Left kidney (tissue), 2 donors: ENCODE results near the gene MIA. TPM values are rescaled to one million over a fixed set of nuclear protein-coding genes. Genes with fewer than 3 reads are reported as not detected.
"Not testable (repeated sequence)": the region's sequence is repeated elsewhere in the genome, so short reads cannot be mapped to it uniquely, and the experiment has no call there.

ENCODE experiments used
- DNase-seq: peaks from one replicate; pipeline ENCODE4 v3.0.0-alpha.2; 2013
- polyA plus RNA-seq: library from polyadenylated mRNA; unstranded; fragments of 120-200 nt; gene quantifications from one replicate; pipeline ENCODE4 v1.2.1, GENCODE V29; 2013; ENCODE audit not compliant: insufficient read length

Gene MIA
- polyA plus RNA-seq, 1 donor = 4.2 TPM

GRCh38 chr19:40750058-40750873 is 25.1 kb upstream of the MIA start, which contains the start of gene ACTMAP:
Gene ACTMAP, minus strand, starts transcription at chr19:40750477. Its CDS starts 674 bp downstream, at chr19:40749803.
- peak; percentile 100 for DNase-seq

GRCh38 chr19:40750874-40751537 is 24.3 kb upstream of the MIA start, which contains the start of gene SNRPA:
Gene SNRPA, plus strand, starts transcription at chr19:40751203. Its CDS starts 206 bp downstream, at chr19:40751409.
- DNase-seq = peak; percentile 98

- no peak for DNase-seq
Observed at GRCh38 chr19:40752257-40752781, 23.0 kb upstream of the MIA start.

GRCh38 chr19:40754611-40755247 is 20.6 kb upstream of the MIA start:
- DNase-seq = no peak

- DNase-seq = no peak
Observed at GRCh38 chr19:40755248-40755624, 20.1 kb upstream of the MIA start.

GRCh38 chr19:40755791-40756190 is 19.5 kb upstream of the MIA start:
- DNase-seq = no peak

DNA sequence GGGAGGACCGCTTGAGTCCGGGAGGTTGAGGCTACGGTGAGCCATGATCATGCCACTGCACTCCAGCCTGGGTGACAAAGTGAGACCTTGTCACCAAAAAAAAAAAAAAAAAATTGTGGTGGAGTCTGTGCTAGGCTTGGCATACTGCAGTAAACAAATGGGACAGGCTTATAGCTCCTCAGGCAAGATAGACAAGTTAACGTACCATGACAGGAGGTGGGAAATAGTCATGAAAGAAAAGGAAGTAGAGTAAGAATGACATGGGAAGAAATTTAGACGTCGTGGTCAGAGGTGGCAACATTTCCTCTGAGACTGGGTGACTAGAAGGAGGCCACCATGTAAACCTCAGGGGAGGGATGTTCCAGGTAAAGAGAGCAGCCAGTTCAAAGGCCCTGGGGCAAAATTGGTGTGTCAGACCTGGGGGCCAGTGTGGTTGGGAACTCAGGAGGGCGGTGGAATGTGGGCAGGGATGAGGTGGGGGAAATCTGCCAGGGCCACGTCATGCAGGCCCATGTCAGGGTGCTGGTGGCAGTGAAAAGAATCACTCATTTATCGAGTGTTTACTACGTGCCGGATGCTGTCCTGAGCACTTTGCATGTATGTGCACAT is 18.7 kb upstream of the MIA start:
- no peak for DNase-seq

- no peak for DNase-seq
Observed at GRCh38 chr19:40758491-40758890, 16.8 kb upstream of the MIA start.

DNA sequence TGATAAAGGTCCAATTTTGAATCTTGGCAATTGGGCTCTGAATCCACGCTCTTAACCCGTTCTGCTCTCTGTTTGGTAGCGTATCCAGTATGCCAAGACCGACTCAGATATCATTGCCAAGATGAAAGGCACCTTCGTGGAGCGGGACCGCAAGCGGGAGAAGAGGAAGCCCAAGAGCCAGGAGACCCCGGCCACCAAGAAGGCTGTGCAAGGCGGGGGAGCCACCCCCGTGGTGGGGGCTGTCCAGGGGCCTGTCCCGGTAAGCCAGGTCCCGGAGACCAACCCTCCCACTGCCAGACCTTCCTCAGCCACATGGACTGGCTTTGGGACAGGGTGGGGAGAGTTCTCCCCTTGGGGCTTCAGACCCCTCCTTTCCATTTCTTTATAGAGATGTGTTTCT is 16.0 kb upstream of the MIA start:
- no peak for DNase-seq

DNA sequence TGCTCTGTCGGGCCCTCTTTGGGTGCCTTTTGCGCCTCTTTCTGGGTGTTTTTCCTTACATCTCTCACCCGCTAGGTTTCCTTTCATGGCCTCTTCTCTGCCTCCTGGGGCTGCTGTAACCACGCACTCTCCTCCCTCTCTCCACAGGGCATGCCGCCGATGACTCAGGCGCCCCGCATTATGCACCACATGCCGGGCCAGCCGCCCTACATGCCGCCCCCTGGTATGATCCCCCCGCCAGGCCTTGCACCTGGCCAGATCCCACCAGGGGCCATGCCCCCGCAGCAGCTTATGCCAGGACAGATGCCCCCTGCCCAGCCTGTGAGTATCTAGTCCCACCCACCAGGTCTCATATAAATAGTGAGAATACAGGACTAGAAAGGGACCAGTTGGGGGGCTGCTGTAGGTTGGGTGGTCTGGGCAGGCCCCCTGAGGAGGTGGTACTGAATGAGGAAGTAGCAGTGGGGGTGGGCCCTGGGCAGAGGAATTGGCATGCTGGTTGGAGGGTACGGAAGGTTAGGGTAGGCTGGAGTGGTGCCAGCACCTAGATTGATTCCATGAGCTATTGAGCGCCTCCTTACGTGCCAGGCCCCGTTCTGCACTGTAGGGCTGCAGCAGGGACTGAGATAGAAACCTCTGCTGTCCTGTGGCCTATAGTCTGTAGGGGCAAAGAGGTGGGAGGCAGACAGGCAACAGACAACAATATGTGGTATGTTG is 12.4 kb upstream of the MIA start:
- no peak for DNase-seq

DNA sequence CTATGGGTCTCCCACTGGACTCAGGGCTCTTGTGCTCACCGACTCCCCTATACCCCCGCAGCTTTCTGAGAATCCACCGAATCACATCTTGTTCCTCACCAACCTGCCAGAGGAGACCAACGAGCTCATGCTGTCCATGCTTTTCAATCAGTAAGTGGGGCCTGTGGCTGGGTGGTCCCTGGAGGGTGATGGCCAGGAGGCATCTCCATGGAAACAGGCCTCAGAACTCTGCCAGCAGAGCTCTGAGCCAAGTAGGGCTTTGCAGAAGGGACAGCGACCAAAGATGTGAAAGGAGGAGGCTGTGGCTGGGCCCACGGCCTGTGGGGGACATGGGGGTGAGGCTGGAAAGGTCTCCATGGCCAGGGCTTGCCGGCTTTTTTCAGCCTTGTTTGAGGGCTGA is 11.8 kb upstream of the MIA start:
- DNase-seq = no peak

DNA sequence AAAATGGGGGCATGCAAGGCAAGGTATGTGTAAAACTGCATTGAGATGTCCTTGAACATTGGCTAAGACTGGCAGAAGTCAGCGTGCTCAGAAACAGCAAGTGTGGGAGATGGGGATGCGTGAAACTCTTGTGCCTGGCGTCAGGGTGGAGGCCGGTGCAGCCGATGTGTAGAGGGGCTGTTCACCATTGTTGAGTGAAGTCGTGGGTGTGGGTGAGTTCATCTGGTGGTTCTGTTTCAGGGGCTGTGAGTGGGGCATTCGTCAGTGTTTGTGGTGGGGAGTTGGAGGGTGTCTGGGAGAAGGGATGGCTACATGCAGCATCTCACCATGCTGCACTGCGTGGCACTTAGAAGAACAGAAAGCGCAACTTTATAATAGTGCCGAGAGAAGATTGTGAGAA is 11.4 kb upstream of the MIA start:
- no peak for DNase-seq

- DNase-seq = not testable (repeated sequence)
Observed at GRCh38 chr19:40766385-40766784, 8.9 kb upstream of the MIA start.

- DNase-seq = no peak
Observed at GRCh38 chr19:40768869-40769268, 6.5 kb upstream of the MIA start.

- not testable (repeated sequence) for DNase-seq
Observed at GRCh38 chr19:40771101-40771862, 4.0 kb upstream of the MIA start.

DNA sequence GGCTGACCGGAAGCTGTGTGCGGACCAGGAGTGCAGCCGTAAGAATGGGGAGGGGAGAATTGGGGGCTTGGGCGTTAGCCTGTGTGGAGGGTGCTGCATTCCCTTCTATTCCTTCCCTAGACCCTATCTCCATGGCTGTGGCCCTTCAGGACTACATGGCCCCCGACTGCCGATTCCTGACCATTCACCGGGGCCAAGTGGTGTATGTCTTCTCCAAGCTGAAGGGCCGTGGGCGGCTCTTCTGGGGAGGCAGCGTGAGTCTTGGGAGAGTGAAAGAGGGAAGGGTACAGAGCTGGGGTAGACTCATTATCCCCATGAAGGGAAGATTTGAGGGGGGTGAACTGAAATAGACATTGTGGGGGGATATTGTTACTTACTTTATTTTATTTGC is 306 bp downstream of the MIA start:
- no peak for DNase-seq

DNA sequence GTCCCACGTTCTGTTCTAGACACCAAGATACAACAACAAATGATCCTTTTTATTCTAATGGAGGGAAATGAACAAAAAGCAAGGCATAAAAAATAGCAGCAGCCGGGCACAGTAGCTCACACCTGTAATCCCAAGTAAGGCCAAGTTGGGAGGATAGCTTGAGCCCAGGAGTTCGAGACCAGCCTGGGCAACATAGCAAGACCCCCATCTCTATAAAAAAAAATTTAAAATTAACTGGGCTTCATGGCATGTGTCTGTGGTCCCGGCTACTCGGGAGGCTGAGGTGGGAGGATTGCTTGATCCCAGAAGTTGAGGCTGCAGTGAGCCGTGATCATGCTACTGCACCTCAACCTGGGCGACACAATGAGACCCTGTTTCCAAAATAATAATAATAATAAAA is 1.0 kb downstream of the MIA start:
- no peak for DNase-seq

- peak; percentile 95 for DNase-seq
Observed at GRCh38 chr19:40776932-40777644, 1.8 kb downstream of the MIA start.

DNA sequence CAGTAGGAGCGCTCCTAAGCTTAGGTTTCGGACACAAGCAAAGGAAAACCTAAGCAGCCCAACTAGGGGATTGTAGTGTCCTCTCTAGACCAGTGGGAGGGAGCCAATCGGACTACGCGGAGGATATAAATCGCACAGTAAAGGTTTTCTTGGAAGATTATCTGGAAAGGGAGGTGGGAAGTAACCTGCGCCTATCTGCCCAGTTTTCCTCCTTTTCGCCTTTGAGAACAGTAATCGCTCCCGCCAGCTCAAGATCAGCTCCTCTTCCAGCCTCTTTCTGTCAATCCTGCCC is 2.3 kb downstream of the MIA start:
- no peak for DNase-seq

DNA sequence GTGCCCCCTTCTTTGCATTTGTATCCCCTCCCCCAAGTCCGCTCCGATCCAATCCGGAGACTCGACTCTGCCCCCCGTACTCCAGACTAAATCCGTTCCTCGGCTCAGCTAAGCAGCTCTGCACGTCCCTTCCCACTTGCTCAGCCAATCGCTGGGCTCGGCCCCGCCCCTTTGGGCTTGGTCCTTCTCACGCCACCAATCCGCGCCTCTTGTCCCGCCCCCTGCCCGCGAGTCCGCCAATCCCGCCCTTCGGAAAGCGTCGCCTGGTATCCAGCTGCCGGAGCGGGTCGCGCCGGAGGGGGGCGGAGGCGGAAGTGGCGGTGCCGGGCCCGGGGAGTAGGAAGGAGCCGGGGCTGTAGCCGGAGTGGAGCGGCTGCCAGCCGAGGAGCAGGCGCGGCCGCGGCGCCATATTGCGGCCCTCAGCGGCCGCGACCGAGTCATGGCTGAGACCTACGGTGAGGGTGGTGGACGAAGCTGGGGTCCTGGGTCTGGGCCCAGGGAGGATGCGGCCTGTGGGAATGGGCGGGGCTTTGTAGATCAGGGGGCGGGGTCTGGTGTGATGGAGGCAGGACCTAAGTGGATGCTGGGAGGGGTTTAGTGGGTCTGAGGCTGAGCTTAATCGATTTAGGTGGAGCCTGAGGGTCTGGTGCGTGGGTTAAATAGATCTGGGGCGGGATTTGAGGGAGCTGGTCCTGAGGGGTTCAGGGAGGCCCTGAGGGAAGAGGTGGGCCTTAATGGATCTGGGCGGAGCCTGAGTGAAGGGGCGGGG is 2.8 kb downstream of the MIA start, which contains the start of gene RAB4B:
TSS of gene RAB4B (plus strand) at position 311 of the 769 bp plus-strand sequence. CDS start at position 440, 129 bp downstream.
- DNase-seq = peak; percentile 100
